ENCODE results near the gene CD59.

- no peak for TF ChIP-seq POLR2A (IDR thresholded peaks at IDR 0.05)
- TF ChIP-seq POLR2AphosphoS5 (IDR thresholded peaks at IDR 0.05), result no peak
Measured at GRCh38 chr11:33775467-33775807, 39.2 kb upstream of the CD59 start.
